Measurements from ENCODE around the gene EXOG. TPM values are rescaled to one million over a fixed set of nuclear protein-coding genes. Genes with fewer than 3 reads are reported as not detected.

EXOG gene
- total RNA-seq, 1 experiment from 2014 or later, result 8.3 TPM

- TF ChIP-seq ELF1 (IDR thresholded peaks at IDR 0.05; ENCODE audit: borderline replicate concordance, low read depth) (no peak), YY1 (IDR thresholded peaks at IDR 0.05; ENCODE audit: extremely low read depth, insufficient replicate concordance, low read depth, low read length) (no peak), EZH2 (IDR thresholded peaks at IDR 0.05) (no peak), MAX (IDR thresholded peaks at IDR 0.05) (no peak), ZNF274 (IDR thresholded peaks at IDR 0.05; ENCODE audit: low read depth, low read length) (no peak), ATF3 (IDR thresholded peaks at IDR 0.05) (no peak), ZFX (IDR thresholded peaks at IDR 0.05) (no peak), CTCF (IDR thresholded peaks at IDR 0.05 in 2 of 3, conservative IDR thresholded peaks at IDR 0.05 in 1 of 3; ENCODE audit: borderline replicate concordance in 1 of 3, insufficient read depth in 1 of 3, low read depth in 2 of 3, low read length in 2 of 3) (no peak), EZH2phosphoT487 (IDR thresholded peaks at IDR 0.05; ENCODE audit: borderline replicate concordance) (no peak), EGR1 (IDR thresholded peaks at IDR 0.05; ENCODE audit: low read depth) (no peak), CEBPB (IDR thresholded peaks at IDR 0.05; ENCODE audit: low read depth) (no peak), REST (IDR thresholded peaks at IDR 0.05; ENCODE audit: low read depth) (no peak), ZBTB33 (IDR thresholded peaks at IDR 0.05; ENCODE audit: extremely low read depth, insufficient replicate concordance, low read length) (no peak)
- ChIA-PET RAD21 (ENCODE audit: low non-redundant PET in 1 of 2, low total read pairs in 2 of 2, uncharacterized antibody in 2 of 2, unreplicated experiment in 2 of 2) (no interaction called here), CTCF (no interaction called here), POLR2A (no interaction called here)
- Histone ChIP-seq H3K4me2 (ENCODE audit: low read length) (no peak overlapping the region), H3K4me3 (replicated peaks in 1 of 2; ENCODE audit: low read depth in 1 of 2, low read length in 2 of 2) (no peak overlapping the region), H3K36me3 (ENCODE audit: control insufficient read depth in 1 of 2, insufficient read depth in 2 of 2, low read length in 2 of 2) (no peaks in the 10 kb centered on the region), H4K20me1 (ENCODE audit: insufficient read depth) (no peaks in the 10 kb centered on the region), H3K27me3 (ENCODE audit: insufficient read depth, low read length) (no peaks in the 10 kb centered on the region), H3K9me2 (ENCODE audit: insufficient read depth) (no peaks in the 10 kb centered on the region), H2AFZ (ENCODE audit: low read depth, low read length, poor library complexity, severe bottlenecking) (no peak overlapping the region), H3K79me2 (ENCODE audit: insufficient read depth, low read length) (peaks cover 87% of the 10 kb centered on the region), H3K27ac (ENCODE audit: low read depth, low read length) (no peak overlapping the region), H3K4me1 (ENCODE audit: control insufficient read depth in 1 of 2, insufficient read depth in 2 of 2, low read length in 2 of 2) (peaks cover 31 to 43% of the 10 kb centered on the region in 2 experiments), H3K9ac (ENCODE audit: low read length) (no peak overlapping the region), H3K9me3 (ENCODE audit: control insufficient read depth in 1 of 2, insufficient read depth in 1 of 2, low read depth in 1 of 2, low read length in 2 of 2) (peaks cover 0 to 4% of the 10 kb centered on the region in 2 experiments; a peak in 1 of 4 replicates)
- intact Hi-C loops (cut with micrococcal nuclease), result no loop called here
- no peak for ATAC-seq
- BruUV-seq (replicated peaks), result no TSS peak
- no peak for DNase-seq (ENCODE audit: low read depth, low spot score)
Measured at GRCh38 chr3:38460377-38461270, 35.5 kb upstream of the EXOG start.
